Neural progenitor cell (in vitro differentiated cells): ENCODE measurements around the gene DIS3L2.

Experiments used
- CTCF ChIP-seq: fragments of 200-600 bp; sonication (generic); IDR thresholded peaks from 2 replicates; pipeline ENCODE4 v1.5.1; 2017; ENCODE audit warnings: antibody characterized with exemption, mild to moderate bottlenecking
- EZH2 ChIP-seq: fragments of 200-600 bp; sonication (generic); IDR thresholded peaks from 2 replicates; pipeline ENCODE4 v1.6.1; 2017; ENCODE audit warnings: antibody characterized with exemption, mild to moderate bottlenecking, moderate library complexity

DNA sequence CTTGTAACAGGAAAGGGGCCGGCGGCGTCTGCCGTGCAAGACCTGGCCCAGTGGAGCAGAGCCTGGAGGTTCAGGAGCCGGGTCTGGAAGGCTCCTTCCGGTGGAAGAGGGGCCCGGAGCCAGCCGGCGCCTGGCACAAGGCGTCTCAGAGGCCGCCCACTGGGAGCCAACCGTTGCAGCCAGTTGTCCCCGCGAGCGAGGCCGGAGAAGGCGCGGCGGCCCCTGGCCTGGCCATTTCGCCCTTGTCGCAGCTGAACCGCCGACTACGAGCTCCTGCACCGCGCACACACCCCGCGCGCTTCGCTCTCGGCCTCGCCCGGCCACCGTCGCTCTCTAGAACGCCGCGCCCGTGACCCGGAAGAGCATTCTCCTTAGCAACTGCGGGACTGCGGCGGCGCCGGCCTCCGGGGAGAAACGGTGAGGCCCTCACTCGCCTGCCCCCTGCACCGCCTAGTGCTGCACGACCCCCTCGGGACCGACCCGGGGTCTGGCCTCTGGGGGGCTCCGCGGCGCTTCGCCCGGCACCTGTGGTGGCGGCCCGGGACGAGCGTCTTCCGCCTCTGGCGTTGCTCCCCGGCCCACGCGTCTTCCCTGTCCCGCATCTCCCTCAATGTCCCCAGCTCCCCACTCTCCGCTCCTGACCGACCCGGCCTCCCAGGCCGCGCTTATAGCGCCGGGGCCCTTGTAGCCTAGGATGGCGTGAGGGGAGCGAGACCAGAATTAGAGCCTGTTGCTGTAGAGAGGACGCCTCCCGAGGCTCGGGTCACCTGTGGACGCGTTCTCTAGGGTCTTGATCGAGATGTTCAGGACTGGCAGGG, at the start of gene DIS3L2:
- no peak for TF ChIP-seq CTCF
- no peak for TF ChIP-seq EZH2
